ENCODE data around the gene BEAN1. TPM values are rescaled to one million over a fixed set of nuclear protein-coding genes. Genes with fewer than 3 reads are reported as not detected.

BEAN1 gene
- total RNA-seq, 1 donor from 2014 or later: 3.8 TPM

DNA sequence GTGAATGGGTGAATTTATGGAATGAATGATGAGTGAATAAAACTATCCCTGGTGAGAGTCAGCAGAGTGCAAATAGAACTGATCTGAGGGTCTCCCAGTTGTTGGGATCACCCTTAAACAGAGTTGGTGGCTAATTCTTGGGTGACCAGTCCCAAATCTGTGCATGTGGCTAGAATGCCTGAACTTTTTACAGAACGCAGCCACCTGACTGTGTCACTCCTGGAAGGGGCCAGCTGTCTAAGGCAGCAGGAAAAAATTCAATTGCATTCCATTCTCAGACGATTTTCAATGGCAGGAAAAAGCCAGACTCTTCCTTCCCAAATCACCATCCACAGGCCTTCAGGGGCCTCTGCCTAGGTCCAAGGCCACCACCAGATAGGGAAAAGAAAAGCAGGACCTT lies 43.5 kb downstream of the BEAN1 start:
- DNase-seq (ENCODE audit: low read depth): no peak

DNA sequence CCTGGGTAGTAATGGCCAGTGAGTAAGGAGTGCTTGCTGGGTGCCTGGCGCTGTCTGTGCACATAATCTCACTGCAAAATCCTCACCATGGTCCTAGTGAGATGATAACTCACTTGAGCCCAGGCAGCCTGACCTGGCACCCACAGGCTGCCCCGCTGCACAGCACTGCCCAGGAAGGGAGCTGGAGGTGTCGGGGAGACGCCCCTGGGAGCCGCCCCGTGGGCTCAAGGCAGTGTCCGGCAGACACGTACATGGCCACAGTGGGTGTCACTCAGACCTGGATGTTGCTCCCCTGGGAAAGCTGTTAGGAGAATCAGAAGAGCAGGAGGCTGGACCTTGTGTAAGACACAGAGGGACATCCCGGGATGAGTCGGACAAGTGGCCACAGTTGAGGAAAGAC lies 44.2 kb downstream of the BEAN1 start:
- DNase-seq (ENCODE audit: low read depth): no peak

DNA sequence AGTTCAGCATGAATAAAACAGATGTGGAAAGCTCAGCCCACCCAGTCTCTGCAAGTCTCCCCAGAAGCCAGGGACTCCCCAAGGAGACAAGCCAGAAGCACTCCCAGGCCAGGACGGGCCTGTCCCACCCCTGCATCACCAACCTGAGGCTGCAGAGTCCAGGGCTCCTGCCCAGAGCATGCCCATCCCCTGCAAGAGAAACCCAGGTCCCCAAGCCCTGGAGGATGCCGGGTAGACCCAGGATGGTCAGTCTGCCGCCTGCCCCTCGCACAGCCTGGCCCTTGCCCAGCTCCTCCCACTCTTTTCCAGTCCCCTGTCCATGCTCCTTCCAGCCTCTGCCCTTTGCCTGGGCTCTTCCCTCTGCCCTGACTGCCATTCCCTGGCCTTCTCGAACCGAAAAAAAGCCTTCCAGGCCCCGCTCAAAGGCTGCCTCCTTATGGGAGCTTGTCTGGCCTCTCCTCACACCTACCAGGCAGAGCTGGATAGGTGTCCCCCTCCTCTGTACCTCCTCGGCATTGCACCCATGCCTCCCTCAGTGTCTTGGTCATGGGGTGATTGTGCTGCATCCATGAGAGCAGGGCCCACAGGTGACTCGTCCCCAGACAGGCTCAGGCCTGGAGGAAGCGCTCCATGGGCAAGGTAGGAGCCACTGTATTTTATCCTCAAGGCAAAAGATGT lies 44.8 kb downstream of the BEAN1 start:
- no peak for DNase-seq (ENCODE audit: low read depth)

DNA sequence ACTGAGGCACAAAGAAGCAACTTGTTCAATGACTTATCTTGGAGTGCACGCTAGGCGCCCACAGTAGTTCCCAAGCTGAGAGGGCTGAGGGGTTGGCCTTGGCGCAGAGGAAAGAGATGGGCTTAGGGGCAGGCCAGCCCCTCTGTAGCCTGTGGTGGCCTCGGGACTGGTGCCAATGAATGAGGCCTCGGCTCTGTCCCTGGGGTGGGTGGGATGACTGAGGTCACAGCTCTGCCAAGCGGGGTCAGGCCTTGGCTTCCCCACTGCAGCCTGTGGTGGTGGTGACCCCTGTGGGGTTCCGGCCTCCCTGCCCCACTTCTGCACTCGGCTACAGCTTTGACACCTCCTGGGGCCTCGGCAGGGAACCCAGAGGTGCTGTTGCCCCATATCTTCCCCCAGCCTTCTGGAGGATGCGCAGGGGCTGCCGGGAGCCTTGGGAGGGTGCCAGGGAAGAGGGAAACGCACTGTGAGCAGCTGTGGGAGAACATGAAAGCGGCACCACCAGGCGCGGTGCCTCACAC lies 46.0 kb downstream of the BEAN1 start:
- no peak for DNase-seq (ENCODE audit: low read depth)

DNA sequence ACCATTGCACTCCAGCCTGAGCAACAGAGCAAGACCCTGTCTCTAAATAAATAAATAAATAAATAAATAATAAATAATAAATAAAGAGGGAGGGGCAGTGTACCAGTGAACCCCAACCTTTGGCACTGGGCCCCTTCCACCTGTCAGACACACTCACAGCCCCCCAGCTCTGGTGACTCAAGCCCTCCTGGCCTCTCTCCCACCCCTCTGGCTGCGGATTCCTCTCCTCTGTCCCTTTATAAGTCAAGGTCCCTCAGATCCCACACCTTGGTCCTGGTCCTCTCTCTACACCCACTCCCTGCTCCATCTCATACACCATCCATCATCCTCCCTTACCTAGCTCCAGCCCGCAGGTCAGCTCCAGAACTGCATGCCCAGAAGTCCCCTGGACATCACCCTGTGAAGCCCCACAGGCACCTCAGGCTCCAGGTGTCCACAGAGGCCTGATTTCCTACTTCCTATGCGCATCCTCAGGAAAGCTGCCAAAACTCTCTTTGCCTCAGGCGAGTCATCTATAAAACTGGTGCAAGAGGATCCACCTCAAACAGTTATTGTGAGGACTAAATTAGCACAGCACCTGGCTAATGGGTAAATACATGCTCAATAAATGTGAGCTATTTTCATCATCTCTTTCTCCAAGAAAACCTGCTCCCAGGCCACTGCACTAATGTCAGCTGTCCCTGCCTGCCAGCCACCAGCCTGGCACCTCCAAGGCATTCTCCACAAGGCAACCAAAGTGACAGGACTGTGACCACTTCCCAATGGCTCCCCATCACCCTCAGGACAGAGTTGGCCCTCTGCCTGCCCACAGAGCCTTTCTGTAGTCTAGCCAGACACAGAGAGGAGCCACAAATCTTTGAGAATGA lies 46.8 kb downstream of the BEAN1 start:
- no peak for DNase-seq (ENCODE audit: low read depth)

DNA sequence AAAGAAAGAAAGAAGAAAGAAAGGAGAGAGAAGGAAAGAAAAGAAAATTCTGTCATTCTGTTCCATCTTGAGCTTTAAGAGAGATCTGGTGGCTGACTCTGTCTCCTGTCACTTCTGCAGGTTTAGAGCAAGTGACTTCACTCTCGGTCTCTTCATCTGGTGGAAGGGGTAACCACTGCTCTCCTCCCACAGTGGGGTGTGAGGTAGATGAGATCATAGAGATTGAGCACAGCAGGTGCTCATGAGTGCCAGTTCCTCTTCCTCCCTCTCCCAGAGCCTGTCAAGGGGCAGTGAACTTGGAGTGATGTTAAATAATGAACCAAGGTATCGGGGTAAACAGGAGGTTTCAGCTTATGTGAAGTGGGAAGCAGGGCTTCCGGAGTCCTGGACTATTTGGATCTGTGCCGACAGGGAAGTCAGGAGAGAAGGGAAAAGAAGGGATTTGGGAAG lies 47.7 kb downstream of the BEAN1 start:
- DNase-seq (ENCODE audit: low read depth): peak; percentile 22

DNA sequence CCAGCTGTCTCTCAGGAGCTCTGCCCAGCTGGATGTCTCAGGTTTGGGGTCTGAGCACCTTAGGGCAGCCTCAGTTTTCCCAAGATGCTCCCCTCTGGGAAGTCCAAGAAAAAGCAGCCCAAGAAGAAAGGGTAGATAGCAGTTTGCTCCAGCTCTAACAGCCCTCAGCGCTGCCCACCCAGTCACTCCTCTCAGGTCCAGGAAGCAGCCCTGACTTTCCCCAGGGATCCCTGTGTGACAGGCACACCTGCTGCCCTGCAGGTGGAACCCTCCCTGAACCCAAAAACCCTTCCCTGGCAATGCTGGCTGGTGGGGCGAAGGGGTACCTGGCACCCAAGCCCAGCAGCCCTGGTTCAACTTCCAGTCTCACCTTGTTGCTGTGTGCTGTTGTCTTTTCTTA lies 48.1 kb downstream of the BEAN1 start:
- no peak for DNase-seq (ENCODE audit: low read depth)

DNA sequence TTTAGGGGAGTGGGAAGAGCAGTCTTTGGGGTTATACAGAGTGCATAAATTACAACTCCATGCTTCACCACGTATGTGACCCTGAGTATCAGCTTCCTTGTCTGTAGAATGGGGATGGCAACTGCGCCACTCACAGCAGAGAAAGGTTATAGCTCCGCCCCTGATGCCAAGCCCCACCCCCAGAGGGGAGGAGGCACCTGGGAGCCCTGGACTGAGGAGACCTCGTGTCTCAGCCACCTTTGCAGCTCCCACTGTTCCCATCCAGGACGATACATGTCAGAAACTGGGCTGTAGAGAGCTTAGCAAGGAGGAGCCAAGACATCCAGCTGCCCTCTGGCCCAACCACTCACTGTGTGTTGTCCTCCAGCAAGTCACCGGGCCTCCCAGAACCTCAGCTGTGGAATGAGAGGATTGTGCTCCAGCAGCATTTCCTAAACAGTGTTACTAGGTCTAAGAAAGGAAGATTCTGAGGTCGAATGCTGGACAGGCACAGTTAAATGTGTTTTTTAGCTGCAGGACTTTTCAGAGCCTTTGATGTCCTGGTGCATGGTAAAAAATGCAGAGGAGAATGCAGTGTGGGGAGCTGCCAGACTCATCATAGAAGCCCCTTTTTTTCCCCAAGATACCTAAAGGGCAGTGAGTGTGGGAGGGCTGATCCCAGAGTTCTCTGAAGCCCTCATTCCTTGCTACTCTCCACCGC lies 49.4 kb downstream of the BEAN1 start:
- DNase-seq (ENCODE audit: low read depth): no peak

DNA sequence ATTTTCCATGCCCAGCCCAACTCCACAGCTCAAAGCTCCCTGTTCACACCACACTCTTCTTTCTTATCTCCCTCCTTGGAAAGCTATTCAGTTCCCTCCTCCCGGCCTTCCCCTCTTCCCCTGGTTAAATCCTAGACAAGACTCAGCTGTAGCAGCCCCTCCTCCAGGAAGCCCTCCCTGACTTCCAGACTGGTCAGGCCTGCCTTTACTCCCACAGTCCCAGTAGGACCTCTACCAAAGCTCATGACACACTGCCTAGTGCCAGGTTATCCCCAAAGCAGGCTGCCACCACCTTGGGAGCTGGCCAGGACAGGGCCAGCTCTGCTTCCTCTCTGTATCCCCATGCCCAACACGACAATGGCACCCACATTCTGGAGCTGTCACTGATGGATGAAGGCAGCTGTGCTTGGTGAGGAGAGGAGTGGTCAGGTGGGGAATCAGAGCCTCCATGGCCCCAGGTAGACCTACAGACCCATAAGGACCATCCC lies 50.0 kb downstream of the BEAN1 start:
- DNase-seq (ENCODE audit: low read depth): no peak

DNA sequence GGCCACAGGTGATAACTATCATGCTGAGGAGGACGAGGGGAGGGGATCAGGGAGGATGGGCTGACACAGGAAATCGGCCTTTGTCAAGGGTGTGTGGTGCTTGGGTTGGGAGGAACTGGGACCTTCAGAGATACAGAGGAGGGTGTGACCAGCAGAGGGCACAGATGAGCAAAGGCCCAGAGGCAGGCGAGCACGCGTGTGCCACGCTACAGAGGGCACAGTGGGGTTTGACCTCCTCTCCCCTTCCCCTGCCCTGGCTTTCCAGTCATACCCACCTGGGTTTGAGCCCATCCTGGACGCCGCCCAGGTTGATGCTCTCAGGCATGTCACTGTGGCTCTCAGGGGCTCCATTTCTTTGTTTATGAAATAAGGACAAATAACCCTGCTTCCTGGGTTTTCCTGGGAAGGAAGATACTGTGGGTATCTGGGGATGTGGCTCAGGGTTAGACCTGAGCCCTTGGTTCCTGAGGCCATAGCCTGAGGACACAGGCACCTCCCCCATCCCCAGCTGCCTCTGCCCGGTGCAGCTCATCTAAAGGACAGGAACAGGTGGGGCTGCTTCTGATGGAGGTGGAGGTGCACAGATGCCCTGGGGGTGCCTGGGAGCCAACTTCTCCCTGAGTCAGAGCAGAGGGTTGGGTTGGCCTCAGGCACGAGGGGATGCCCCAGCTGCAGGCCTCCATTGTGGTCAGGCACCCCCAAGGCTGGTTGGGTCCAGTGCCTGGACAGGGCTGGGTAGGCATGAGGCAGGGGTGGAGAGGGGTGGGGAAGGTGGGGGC lies 51.8 kb downstream of the BEAN1 start:
- DNase-seq (ENCODE audit: low read depth): peak; percentile 37

DNA sequence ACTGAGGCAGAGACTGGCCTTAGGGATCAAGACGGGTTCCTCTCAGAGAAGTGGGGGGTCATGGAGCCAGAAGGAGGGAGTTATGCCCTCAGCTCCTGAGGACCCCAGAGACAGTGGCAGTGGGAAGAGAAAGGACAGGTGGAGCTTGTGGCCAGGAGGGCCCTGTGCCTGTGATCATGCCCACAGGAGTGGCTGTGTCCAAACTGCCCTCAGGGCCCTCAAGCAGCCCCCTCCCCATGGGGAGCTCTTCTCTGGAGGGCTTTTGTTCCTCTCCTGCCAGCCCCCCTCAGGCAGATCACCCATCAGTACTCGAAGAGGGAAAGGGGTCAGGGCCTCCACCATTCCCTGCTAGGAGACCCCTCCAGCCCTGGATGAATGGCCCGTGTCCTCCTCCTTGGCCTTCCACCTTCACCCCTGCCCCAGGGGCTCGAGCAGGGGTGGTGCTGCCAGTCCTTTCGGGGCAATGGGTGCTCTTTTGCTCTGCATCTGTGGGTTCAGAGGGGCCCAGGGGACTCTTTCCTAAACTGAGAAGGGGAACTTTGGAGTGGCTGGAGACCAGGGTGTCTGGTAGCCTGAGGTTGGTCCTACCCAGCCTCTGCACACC lies 52.7 kb downstream of the BEAN1 start:
- DNase-seq (ENCODE audit: low read depth): no peak

DNA sequence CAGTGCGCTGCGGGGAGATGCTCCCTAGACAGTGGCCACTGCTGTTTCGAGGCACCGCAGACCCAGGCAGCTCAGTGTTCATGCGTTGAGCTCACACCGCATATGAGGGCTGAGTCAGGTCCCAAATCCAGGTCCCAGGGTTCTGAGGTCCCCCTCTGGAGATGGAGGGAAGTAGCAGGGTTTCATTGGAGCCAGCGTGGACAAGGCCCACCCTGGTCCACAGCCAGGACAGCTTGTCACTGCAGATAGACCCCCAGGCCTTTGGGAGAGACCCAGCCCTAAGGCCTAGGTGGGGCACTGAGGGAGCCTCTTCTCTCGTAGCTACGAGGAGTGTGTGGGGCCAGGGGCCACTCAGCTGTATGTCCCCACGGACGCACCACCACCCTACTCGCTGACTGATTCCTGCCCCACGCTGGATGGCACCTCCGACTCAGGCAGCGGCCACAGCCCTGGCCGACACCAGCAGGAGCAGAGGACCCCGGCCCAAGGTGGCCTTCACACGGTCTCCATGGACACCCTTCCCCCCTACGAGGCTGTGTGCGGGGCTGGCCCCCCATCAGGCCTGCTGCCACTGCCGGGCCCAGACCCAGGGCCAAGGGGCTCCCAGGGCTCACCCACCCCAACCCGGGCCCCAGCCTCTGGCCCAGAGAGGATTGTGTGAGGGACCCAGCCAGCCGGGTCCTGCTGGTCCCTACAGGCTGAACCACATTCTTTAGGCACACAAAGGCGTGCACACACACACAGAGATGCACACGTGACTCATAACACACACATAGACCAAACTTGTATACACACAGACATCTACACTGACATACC lies 53.4 kb downstream of the BEAN1 start:
- DNase-seq (ENCODE audit: low read depth): no peak

DNA sequence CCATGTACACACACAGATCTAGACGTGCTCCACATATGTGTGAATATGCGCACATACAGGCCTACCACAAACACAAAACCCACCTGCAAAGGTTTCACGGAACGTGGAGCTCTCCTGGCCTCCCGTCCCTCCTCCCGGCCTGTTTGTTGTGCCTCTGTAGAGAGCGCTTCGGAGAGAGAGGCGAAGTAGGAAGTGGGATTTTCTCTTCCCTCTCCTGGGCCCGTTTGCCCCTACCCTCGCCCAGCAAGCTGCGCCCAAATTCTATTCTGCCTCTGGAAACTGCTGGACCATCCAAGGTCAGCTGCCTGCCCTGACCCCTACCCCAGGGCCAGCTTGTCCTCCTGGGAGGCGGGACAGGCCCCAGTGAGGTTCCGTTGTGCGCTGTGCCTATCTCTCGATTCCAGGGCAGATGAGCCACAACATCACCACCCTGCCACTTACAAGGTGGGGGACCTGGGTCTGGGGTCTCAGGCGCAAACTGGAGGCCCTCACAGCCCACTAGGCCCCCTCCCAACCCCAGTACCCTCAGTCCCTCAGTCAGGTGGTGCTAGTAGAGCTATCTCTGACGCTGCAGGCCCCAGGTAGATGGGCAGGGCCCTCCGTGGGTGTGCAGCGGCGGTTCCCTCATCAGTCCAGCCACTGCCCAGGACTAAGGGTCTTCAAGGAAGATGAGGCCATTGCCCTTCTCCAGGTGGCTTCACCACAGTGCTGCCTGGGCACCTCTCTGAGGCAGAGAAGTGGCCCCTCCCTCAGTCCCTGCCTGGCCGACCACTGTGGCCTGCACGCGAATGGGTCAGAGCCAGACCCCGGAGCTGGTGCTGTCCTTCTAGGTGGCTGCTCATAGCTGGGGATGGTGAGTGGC lies 54.2 kb downstream of the BEAN1 start:
- no peak for DNase-seq (ENCODE audit: low read depth)

DNA sequence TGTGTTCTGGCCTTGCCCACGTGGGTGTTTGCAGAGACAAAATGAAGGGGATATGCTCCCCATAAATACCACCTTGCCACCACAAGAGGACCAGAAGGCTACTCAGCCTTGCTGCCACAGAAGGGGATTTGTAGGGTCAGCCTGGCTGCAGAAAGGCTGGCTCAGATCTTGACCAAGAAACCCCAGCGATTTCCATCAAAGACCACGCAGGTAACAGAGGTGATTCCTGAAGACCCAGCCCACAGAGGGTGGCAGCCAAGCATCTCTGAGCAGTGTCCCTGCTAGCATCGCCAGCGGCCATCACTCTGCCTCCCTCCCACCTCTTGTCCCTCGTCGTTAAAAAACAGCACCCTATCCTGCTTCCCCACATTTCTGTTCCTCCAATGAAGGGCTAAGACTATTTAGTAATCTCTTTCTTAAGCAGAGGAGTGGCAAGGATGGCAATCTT lies 54.9 kb downstream of the BEAN1 start:
- DNase-seq (ENCODE audit: low read depth): no peak

DNA sequence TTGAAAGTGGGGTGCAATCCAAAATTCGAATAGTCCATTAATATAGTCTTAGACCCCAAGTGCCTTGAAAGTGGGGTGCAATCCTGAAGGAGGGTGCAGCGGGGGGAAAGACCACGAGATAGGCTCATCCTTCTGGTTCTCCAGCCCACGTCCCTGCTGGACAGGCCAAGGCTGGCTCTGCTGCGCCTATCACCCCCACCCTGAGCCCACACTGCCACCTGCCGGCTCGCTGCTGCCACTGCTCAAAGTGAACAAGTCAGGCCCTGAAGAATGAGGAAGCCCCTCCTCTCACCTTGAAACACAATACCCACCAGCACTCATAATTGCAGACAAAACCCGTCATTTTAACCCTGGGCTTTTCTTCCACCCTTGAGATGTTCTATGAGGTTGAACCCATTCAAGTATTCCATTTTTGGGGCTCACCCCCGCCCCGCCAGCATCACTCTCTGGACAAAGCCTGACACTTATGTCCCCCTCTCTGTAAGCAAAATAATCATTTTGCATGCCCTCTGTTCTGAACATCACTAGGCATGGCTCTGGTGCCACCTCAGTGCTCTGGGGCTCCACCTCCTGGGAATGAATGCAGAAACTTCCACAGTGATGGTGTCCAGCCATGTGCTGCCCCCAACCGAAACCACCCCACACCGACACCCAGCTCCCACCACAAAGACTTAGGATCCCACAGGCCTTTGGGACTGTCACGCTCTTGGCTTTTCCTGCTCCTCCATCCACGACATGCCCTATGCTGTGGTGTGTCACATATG lies 56.8 kb downstream of the BEAN1 start:
- DNase-seq (ENCODE audit: low read depth): peak; percentile 47

DNA sequence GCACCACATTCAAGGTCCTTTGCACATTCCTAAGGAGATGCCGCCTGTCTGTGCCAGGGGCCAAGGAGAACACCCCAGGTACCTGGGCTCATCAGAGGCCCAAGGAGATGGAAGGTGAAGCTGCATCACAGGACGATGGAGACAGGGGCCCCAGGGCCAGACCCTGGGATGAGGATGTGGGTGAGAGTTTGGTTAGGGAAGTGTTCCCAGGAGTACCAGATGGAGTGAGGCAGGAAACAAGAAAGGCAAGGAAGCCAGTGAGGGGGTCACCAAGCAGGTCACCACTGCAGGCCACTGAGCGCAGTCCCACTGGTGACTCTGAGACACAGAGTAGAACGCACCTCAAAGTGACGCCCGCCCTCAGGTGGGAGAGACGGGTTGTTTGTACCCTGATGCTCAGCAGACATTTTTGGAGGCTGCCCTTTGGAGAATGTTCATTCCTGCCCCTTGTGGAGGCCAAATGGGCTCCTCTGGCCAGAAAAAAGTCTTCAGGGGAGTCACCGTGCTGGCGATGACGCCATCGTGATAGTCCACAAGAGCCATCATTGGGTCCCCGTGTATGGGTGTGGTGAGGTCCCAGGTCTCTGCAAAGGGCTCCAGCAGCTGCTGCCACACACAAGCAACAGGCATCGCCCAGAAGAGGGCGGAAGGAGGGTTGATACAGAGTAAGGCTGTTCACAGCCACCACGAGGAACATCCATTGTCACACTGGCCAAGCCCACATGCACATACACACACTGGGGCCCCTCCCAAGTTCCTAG lies 57.5 kb downstream of the BEAN1 start:
- DNase-seq (ENCODE audit: low read depth): no peak

DNA sequence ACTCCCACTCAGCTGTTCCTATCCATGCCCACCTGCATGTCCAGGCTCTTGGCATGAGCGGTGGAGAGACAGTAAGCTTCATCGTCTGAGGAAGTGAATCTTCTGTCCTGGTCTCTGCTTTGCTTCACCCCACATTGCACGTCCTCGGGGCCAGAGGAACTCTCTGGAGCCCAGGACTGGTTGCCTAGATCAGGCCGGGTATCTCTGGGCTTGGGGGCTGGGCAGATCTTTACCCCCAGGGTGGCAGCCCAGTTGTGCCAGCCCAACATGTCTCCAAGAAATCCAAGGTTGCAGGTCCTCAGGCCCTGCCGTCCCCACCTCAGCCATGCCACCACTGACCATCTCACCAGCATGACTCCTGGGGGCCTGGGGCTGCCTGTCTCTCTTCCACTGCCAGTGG lies 58.3 kb downstream of the BEAN1 start:
- DNase-seq (ENCODE audit: low read depth): no peak

All from renal cortical epithelial cell (primary cell).